Peyer's patch (tissue), 4 donors: ENCODE measurements around the gene PRELID3B.
"Not testable (repeated sequence)": the region's sequence is repeated elsewhere in the genome, so short reads cannot be mapped to it uniquely, and the experiment has no call there.

Experiments used
- CTCF ChIP-seq, 6 experiments: fragments of 450-650 bp in 4 of 6; fragments of 200-600 bp in 2 of 6; sonication (generic) in 1 of 6; IDR thresholded peaks; one replicate each; pipeline ENCODE4 v1.5.1; 2017 to 2019; ENCODE audit warnings: antibody characterized with exemption in 6 of 6, mild to moderate bottlenecking in 3 of 6, moderate library complexity in 1 of 6
- POLR2A ChIP-seq, 2 donors: fragments of 450-650 bp; IDR thresholded peaks; one replicate each; pipeline ENCODE4 v1.5.1; 2017; ENCODE audit warnings: antibody characterized with exemption in 2 of 2, mild to moderate bottlenecking in 2 of 2, moderate library complexity in 2 of 2

- not testable (repeated sequence) for TF ChIP-seq CTCF, POLR2A (IDR thresholded peaks at IDR 0.05)
Observed at GRCh38 chr20:59041487-59041886, 1.1 kb downstream of the PRELID3B start.
